Naive B cell (primary cell): ENCODE data around the gene PBRM1. TPM values are rescaled to one million over a fixed set of nuclear protein-coding genes. Genes with fewer than 3 reads are reported as not detected.
"Not testable (repeated sequence)": the region's sequence is repeated elsewhere in the genome, so short reads cannot be mapped to it uniquely, and the experiment has no call there.

Experiments
- ATAC-seq, 2 donors: fragments of 150-1000 bp; cut with Tn5 transposase; 2 replicates each; pipeline ENCODE4 v1.10.0; 2021; ENCODE audit warnings: low read depth in 2 of 2, mild to moderate bottlenecking in 2 of 2, moderate library complexity in 2 of 2
- DNase-seq: peaks from one replicate; pipeline ENCODE4 v3.0.0; 2022
- H3K27ac Mint-ChIP-seq, 6 donors: one replicate each; pipeline ENCODE4 v1.8.0; 2020 to 2022; ENCODE audit warnings: mild to moderate bottlenecking in 6 of 6, mixed read lengths in 6 of 6, moderate library complexity in 5 of 6, inconsistent platforms in 2 of 6
- H3K27me3 Mint-ChIP-seq, 3 donors: one replicate each; pipeline ENCODE4 v1.8.0; 2021 to 2022; ENCODE audit warnings: mixed read lengths in 3 of 3, mild to moderate bottlenecking in 1 of 3
- H3K36me3 Mint-ChIP-seq, 2 donors: one replicate each; pipeline ENCODE4 v1.8.0; 2020 to 2022; ENCODE audit warnings: mixed read lengths in 2 of 2, inconsistent platforms in 1 of 2, mild to moderate bottlenecking in 1 of 2
- H3K4me1 Mint-ChIP-seq, 3 donors: one replicate each; pipeline ENCODE4 v1.8.0; 2020 to 2022; ENCODE audit warnings: mixed read lengths in 3 of 3, inconsistent platforms in 1 of 3, mild to moderate bottlenecking in 1 of 3, moderate library complexity in 1 of 3
- H3K4me3 Mint-ChIP-seq, 8 donors: one replicate each; pipeline ENCODE4 v1.8.0; 2020 to 2022; ENCODE audit warnings: mild to moderate bottlenecking in 8 of 8, mixed read lengths in 8 of 8, moderate library complexity in 8 of 8, inconsistent platforms in 2 of 8
- H3K9me3 Mint-ChIP-seq, 7 donors: one replicate each; pipeline ENCODE4 v1.8.0; 2020 to 2022; ENCODE audit warnings: mixed read lengths in 7 of 7, mild to moderate bottlenecking in 5 of 7, inconsistent platforms in 2 of 7, moderate library complexity in 1 of 7
- polyA plus RNA-seq, 6 donors: library from polyadenylated mRNA; unstranded; fragments of 300-500 nt; fragmentation: Illumina TruSeq; gene quantifications; one replicate each; pipeline ENCODE4 v1.2.3, GENCODE V29; 2021; ENCODE audit warnings: low read depth in 6 of 6

PBRM1 gene
- polyA plus RNA-seq, 6 donors from 2014 or later, result 88.7 to 133 (median 95.8) TPM

DNA sequence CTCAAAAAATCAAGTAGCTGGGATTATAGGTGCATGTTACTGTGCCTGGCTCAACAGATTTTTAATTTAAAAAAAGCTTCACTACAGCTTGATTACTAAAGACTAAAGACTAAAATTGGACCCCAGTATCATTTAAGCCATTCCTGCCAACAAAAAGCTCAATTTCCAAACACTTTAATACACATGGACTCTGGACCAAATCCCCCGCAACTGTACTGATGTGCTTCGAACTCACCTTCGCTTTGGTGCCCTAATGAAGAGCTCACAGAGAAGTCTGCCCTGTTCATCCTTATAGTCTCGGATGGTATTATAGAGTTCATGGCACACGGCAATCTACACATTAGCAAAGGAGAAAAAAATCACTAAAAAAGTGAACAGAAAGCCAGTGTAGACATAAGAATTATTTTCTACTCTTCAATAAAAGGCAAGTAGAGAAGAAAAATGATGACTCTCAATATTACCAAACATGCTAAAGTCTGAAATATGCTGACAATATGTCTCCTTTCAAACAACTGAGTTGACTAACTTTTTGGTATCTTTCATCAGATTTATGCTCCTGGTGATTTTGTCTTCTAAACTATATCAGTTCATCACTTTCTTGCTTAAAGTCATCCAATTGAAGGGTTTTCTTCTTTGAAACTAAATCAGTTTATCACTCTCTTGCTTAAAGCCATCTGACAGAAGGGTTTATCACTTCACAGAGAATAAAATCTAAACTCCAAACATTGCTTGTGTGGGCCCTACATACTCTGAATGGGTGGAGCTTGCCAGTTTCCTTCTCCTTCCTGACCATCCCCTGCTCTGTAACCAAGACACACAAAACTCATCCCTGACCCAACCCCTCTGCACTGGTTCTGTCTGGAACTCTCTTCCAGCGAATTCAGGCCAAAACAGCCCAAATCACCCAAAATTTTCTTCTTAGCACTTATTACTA lies 7.2 kb downstream of the PBRM1 start:
- no peaks in the 10 kb centered on the region for H3K27me3 Mint-ChIP-seq

DNA sequence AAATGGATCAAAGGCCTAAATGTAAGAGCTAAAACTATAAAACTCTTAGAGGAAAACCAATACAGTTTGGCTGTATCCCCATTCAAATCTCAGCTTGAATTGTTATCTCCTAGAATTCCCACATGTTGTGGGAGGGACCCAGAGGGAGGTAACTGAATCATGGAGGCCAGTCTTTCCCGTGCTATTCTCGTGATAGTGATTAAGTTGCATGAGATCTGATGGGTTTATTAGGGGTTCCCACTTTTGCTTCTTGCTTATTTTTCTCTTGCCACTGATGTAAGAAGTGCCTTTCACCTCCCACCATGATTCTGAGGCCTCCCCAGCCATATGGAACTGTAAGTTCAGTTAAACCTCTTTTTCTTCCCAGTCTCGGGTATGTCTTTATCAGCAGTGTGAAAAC lies 9.5 kb downstream of the PBRM1 start:
- not testable (repeated sequence) for ATAC-seq, DNase-seq, H3K9me3 Mint-ChIP-seq, H3K27me3 Mint-ChIP-seq, H3K4me3 Mint-ChIP-seq
- peaks cover 25 to 34% of the 10 kb centered on the region in 2 donors for H3K36me3 Mint-ChIP-seq
- peaks cover 6 to 17% (median 8%) of the 10 kb centered on the region in 3 donors for H3K4me1 Mint-ChIP-seq
- peak overlapping the region in 1 of 6 donors; percentile 23 for H3K27ac Mint-ChIP-seq

More for the DNA sequence above, 7.2 kb downstream of the PBRM1 start:
- Mint-ChIP-seq H3K36me3 (peaks cover 25 to 31% of the 10 kb centered on the region in 2 donors), H3K4me3 (no peak overlapping the region), H3K27ac (peak overlapping the region in 1 of 6 donors; percentile 50), H3K9me3 (no peaks in the 10 kb centered on the region), H3K4me1 (peaks cover 13 to 27% (median 23%) of the 10 kb centered on the region in 3 donors)
- DNase-seq (no peak), ATAC-seq (no peak)

DNA sequence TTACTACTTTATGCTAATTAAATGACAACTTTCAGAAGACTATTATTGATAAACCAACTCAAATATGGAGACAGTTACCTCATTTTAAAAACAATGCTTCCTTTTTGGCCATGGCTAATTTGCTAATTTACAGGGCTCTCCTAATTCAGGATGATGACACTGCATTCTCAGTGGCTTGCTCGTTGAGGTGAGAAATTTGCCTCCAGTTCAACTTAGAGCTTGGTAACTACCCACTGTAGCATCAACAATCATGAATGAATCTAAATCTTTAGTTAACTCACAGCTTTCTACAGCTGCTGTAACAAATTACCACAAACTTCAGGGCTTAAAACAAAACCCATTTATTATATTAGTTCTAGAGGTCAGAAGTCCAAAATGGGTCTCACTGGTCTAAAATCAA lies 14.0 kb downstream of the PBRM1 start:
- no peak for DNase-seq
- peak overlapping the region in 1 of 6 donors; percentile 38 for H3K27ac Mint-ChIP-seq
- no peaks in the 10 kb centered on the region for H3K9me3 Mint-ChIP-seq
- no peak overlapping the region for H3K4me3 Mint-ChIP-seq
- H3K4me1 Mint-ChIP-seq, result peaks cover 9 to 11% (median 11%) of the 10 kb centered on the region in 3 donors
- no peaks in the 10 kb centered on the region for H3K27me3 Mint-ChIP-seq
- H3K36me3 Mint-ChIP-seq, result peaks cover 6 to 21% of the 10 kb centered on the region in 2 donors
- no peak for ATAC-seq

DNA sequence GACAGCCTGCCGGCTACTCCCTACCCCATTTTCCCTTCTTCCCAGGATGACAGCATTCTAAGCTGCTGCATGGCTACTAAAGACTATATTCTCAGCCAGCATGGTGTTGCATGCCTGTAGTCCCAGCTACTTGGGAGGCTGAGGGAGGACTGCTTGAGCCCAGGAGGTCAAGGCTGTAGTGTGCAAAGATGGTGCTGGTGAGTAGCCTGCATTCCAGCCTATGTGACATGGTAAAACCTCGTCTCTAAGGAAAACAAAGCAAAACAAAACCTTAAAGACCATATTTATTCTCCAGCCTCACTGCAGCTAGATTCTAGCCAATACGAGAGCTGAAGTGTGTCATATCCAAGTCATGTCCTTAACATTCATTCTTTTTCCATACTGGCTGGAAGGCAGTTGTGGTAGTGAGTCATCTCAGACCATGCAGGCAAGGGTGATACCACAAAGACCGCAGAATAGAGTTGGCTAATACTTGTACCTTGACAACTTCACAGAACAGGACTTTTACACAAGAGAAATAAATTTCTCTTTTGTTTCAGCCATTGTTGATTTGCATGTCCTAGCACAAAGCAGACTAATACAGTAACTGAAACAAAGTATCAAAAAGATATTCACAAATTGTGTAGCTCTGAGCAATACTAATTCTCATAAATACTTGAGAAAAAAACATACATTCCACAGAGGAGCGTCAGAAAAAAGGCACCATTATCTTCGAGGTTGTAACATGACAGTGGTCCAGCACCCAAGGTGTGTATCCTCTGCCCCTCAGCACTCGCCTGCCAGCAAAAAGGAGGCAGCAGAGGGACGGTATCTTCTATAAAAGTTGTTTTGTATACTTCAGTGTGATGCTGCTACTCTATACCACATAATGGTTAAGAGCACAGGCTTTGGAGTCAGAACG lies 14.8 kb downstream of the PBRM1 start:
- H3K27me3 Mint-ChIP-seq, result no peaks in the 10 kb centered on the region
- no peak overlapping the region for H3K4me3 Mint-ChIP-seq
- H3K27ac Mint-ChIP-seq, result peak overlapping the region in 3 of 6 donors; percentile 44 to 76 (median 60)
- peaks cover 9 to 11% (median 11%) of the 10 kb centered on the region in 3 donors for H3K4me1 Mint-ChIP-seq
- no peaks in the 10 kb centered on the region for H3K9me3 Mint-ChIP-seq
- H3K36me3 Mint-ChIP-seq, result peaks cover 0 to 15% of the 10 kb centered on the region in 2 donors
- ATAC-seq, result no peak
- DNase-seq, result no peak

DNA sequence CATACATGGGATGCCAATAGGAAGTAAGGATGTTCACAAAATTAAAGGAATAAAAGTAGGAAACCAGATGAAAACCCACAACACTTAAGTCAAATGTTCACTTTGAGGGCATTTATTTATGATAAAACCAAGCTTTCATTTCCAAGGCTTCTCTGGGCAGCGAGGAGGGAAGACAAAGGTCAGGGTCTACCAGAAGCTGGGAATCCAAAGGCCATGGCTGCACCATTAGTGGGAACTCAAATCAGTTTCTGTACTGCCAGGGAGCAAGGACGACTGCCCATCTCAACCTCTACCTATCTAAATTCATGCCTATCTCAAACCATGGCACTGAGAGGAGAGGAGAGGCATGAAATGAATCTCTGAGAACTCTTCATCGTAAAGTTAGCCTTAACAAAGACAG lies 22.6 kb downstream of the PBRM1 start:
- Mint-ChIP-seq H3K9me3 (no peaks in the 10 kb centered on the region), H3K36me3 (peaks cover 13 to 14% of the 10 kb centered on the region in 2 donors), H3K4me3 (no peak overlapping the region), H3K27ac (peak overlapping the region in 2 of 6 donors; percentile 26 to 78), H3K27me3 (no peaks in the 10 kb centered on the region), H3K4me1 (peaks cover 0 to 3% (median 0%) of the 10 kb centered on the region in 3 donors)
- DNase-seq (no peak), ATAC-seq (no peak)

DNA sequence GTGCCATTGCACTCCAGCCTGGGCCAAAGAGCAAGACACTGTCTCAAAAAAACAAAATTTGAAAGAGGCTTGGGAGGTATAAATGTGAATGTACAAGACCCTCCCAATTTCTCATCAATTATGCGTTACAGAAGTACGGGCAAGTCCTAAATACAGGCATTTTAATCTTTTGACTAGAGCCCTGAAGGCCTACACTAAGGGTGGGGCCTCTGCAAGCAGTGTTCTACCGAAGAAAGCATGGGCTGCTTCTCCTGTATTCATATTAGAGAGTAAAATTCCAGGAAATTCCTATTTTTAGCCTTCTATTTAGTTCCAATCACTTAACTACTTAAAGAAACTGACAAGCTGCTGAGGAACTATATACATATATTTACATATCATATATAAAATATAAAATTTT lies 25.7 kb downstream of the PBRM1 start:
- peaks cover 21 to 29% of the 10 kb centered on the region in 2 donors for H3K36me3 Mint-ChIP-seq
- H3K9me3 Mint-ChIP-seq, result no peaks in the 10 kb centered on the region
- H3K27ac Mint-ChIP-seq, result no peak overlapping the region
- peaks cover 0 to 3% (median 0%) of the 10 kb centered on the region in 3 donors for H3K4me1 Mint-ChIP-seq
- no peak for DNase-seq
- H3K4me3 Mint-ChIP-seq, result no peak overlapping the region
- H3K27me3 Mint-ChIP-seq, result no peaks in the 10 kb centered on the region
- no peak for ATAC-seq

DNA sequence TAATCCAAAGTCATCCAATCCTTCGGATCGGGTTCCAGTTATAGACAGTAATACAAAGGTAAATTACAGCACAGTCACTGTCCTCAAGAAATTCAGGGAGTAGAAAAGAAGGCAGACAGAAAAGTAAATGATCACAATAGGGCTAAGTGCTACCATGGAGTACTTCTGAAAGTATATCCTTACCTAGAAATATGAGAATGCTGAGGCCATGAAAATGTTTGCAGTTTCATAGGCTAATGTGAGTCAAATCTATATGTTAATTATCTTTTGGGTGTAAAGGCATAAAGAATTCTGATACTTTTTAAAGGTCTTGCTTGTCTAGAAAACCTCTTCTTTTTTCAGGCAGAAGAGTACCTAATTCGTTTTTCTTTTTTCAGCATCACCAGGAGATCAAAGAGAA lies 29.8 kb downstream of the PBRM1 start:
- Mint-ChIP-seq H3K4me1 (no peaks in the 10 kb centered on the region), H3K27me3 (no peaks in the 10 kb centered on the region), H3K27ac (no peak overlapping the region), H3K4me3 (no peak overlapping the region), H3K36me3 (peaks cover 19 to 25% of the 10 kb centered on the region in 2 donors), H3K9me3 (no peaks in the 10 kb centered on the region)
- no peak for DNase-seq
- no peak for ATAC-seq

DNA sequence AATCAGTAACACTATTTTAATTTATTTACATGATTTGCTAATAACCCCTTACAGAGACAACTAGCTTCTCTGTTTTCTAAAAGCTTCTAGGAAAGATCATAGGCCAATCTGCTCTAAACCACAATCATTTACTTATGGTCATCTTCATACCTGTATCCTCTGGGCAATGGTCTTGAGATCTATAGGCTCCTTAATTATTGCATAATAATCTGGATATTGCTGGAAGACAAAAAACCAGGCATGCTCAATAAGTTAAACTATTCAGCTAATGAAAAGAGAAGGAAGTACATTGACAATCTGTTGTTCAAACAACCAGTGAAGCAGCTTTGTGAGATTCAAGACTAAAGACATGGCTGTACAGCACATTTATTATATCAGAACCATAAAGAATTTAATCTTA lies 34.1 kb downstream of the PBRM1 start:
- Mint-ChIP-seq H3K27me3 (no peaks in the 10 kb centered on the region), H3K4me3 (no peak overlapping the region), H3K4me1 (peaks cover 0 to 2% (median 0%) of the 10 kb centered on the region in 3 donors), H3K9me3 (no peaks in the 10 kb centered on the region), H3K27ac (no peak overlapping the region), H3K36me3 (peaks cover 36 to 43% of the 10 kb centered on the region in 2 donors)
- ATAC-seq (no peak), DNase-seq (no peak)

DNA sequence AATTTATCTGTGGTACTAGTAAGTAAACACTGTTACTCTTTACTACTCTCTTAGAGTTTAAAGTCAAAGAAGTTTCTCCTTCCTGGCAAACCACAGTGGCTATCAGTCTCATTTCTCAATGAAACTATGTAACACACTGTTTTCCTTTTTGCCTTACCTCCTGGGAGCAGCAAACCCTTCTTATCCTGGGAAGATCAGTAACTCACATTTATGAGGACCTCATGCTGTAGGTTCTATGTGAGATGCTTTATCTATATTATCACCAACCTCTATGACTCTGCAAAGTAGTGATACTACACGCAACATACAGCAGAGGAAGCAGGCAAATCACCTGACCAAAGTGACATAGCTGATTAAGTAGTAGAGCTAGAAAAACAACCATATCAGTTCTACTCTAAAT lies 35.3 kb downstream of the PBRM1 start:
- H3K4me1 Mint-ChIP-seq, result peaks cover 0 to 2% (median 0%) of the 10 kb centered on the region in 3 donors
- no peak overlapping the region for H3K4me3 Mint-ChIP-seq
- DNase-seq (no peak), ATAC-seq (no peak)
- no peaks in the 10 kb centered on the region for H3K9me3 Mint-ChIP-seq
- H3K27ac Mint-ChIP-seq, result peak overlapping the region in 1 of 6 donors; percentile 48
- H3K36me3 Mint-ChIP-seq, result peaks cover 32 to 37% of the 10 kb centered on the region in 2 donors
- H3K27me3 Mint-ChIP-seq, result no peaks in the 10 kb centered on the region

DNA sequence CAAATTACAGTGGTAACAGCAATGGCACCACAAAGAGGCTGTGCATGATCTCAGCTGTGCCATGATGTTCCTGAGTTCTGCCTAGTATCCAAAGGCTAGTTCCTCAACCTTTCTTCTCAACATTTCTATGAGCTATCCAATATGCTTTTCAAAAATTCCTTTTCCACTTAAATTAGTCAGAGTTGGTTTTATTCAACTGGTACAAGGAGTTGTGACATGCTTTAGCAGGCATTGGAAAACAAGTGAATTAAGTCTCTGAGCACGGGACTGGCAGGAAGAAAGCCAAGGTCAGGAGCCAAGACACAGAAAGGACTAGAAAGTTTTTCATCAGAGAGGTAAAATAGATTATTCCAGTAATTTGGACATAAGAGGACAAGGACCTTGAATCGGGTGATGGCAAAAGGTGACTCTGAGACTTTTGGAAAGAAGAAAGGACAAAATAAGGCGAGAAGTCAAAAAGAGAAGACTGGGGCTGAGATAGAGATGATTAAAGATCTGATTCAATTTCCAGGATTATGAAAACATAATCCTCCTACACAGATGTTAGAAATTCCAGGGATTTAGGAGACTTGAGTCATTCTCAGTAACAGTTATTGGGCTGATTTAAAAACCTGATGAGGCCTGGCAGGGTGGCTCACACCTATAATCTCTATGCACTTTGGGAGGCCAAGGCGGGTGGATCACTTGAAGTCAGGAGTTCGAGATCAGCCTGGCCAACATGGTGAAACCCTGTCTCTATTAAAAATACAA lies 36.1 kb downstream of the PBRM1 start:
- Mint-ChIP-seq H3K36me3 (peaks cover 27 to 43% of the 10 kb centered on the region in 2 donors), H3K4me1 (peaks cover 0 to 2% (median 0%) of the 10 kb centered on the region in 3 donors), H3K4me3 (no peak overlapping the region), H3K27me3 (no peaks in the 10 kb centered on the region), H3K9me3 (no peaks in the 10 kb centered on the region), H3K27ac (peak overlapping the region in 2 of 6 donors; percentile 8 to 41)
- DNase-seq (no peak), ATAC-seq (no peak)

DNA sequence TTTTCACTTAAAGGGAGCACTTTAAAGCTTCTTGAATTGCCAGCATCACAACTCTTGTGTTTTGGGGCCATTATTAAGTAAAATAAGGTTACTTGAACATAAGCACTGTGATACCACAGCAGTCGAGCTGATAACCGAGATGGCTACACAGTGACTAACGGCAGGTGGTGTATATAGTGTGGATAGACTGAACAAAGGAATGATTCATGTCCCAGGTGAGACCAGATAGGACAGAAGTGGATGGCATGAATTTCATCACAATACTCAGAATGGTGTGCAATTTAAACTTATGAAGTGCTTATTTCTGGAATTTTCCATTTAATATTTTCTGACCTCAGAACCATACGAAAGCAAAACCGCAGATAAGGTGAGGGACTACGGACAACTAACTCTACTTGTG lies 40.2 kb downstream of the PBRM1 start:
- Mint-ChIP-seq H3K27ac (peak overlapping the region in 2 of 6 donors; percentile 14 to 87), H3K4me3 (no peak overlapping the region), H3K4me1 (peaks cover 0 to 2% (median 0%) of the 10 kb centered on the region in 3 donors), H3K9me3 (no peaks in the 10 kb centered on the region), H3K36me3 (peaks cover 23 to 33% of the 10 kb centered on the region in 2 donors), H3K27me3 (no peaks in the 10 kb centered on the region)
- DNase-seq, result no peak
- ATAC-seq, result no peak

DNA sequence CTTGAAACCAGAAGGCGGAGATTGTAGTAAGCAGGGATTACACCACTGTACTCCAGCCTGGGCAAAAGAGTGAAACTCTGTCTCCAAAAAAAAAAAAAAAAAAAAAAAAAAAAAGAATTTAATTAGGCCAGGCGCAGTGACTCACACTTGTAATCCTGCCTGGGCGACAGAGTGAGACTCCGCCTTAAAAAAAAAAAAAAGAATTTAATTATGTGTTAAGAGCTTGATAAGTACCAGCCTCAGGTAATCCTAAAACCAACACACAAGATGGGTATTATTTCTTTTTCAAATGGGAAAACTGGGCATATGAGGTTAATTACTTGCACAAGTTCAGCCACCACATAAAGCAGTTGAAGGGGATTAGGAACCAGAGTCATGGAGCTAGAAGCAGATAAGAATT lies 49.0 kb downstream of the PBRM1 start:
- Mint-ChIP-seq H3K27ac (no peak overlapping the region), H3K27me3 (no peaks in the 10 kb centered on the region), H3K36me3 (peaks cover 4 to 21% of the 10 kb centered on the region in 2 donors), H3K4me1 (no peaks in the 10 kb centered on the region), H3K4me3 (no peak overlapping the region), H3K9me3 (no peaks in the 10 kb centered on the region)
- DNase-seq (no peak), ATAC-seq (no peak)

DNA sequence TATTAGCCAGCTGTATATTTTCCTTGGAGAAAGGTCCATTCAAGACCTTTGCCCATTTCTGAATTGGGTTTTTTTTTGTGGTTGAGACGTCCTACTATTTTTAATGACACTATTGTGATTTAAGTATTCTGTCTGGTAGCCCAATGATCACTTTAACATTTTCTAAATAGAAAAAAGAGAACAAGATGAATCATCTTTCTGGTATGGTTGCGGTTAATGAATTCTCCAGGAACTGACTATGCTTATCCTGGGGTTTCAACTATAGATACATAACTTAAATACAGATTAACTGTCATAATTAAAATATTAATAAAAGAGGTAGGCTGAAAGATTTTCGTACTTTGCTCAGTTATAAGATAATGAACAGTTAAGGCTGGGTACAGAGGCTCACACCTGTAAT lies 51.9 kb downstream of the PBRM1 start:
- Mint-ChIP-seq H3K27me3 (no peaks in the 10 kb centered on the region), H3K4me1 (no peaks in the 10 kb centered on the region), H3K36me3 (peaks cover 4 to 11% of the 10 kb centered on the region in 2 donors), H3K9me3 (no peaks in the 10 kb centered on the region), H3K27ac (no peak overlapping the region), H3K4me3 (no peak overlapping the region)
- ATAC-seq (no peak), DNase-seq (no peak)
